Left cardiac atrium (tissue), 4 donors: ENCODE measurements around the gene DISC1. TPM values are rescaled to one million over a fixed set of nuclear protein-coding genes. Genes with fewer than 3 reads are reported as not detected.
"Not testable (repeated sequence)": the region's sequence is repeated elsewhere in the genome, so short reads cannot be mapped to it uniquely, and the experiment has no call there.

Experiments
- ATAC-seq, 2 donors: fragments of 200-7000 bp; cut with Tn5 transposase; one replicate each; pipeline ENCODE4 v1.9.1; 2020; ENCODE audit warnings: mild to moderate bottlenecking in 2 of 2, moderate library complexity in 2 of 2
- DNase-seq: peaks from one replicate; pipeline ENCODE4 v3.0.0-alpha.2; 2020
- intact Hi-C, 2 donors: fragments of 100-400 bp; cut with DNase I; formaldehyde crosslinking; loops; one replicate each; pipeline versions ENCODE4 v1.14.1 to v1.15.1; 2022 to 2023
- total RNA-seq, 2 donors: library from RNA; stranded (reverse); fragmentation: NEBNext Ultra II Directional; extraction: Animal tissue kit (Norgen Biotek cat#: 25700); gene quantifications; one replicate each; pipeline ENCODE4 v1.2.1, GENCODE V29; 2021
- donor health status: DM: no; HTN: yes; CAD: no.
- donor health status: DM: no; HTN: yes; CAD: no; lungs with severe emphysema.
- donor health status: DM: yes; HTN: yes; CAD: no.
- donor health status: Dilated cardiomyopathy.

The DISC1 gene
- total RNA-seq, 2 donors from 2014 or later = 5.0 to 5.4 TPM

DNA sequence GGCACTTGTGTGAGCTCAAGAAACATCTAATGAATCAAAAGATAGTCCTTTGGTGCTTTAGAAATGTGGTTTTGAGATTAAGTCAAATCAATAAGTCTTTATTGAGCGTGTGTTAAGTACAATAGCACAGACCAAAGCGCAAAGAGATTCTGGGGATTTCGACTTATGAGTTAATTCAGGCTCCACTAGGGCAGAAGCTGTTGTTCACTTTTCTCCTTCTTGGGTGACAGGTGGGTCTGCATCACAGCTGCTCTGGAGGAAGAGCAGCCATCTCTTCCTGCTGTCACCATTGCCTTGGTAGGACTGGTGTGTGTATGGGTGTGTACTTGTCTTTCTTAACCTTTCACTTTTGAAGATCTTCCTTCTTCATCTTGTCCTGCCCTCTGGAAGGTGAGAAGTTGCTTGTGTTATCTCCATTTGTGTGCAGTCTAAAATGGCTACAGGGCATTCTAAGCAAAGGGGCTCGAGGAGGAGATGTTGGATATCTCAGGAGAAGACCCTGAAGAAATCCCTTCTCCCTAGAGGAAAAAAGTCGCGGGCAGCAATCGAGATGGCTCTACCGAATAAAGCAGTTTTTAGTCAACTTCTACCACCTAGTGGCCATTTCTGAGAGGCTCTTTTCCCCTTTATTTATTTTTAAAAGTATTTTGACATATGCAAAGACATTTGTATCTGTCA lies 22.9 kb upstream of the DISC1 start:
- ATAC-seq = peak; percentile 67 to 74
- intact Hi-C loops = no loop called here

DNA sequence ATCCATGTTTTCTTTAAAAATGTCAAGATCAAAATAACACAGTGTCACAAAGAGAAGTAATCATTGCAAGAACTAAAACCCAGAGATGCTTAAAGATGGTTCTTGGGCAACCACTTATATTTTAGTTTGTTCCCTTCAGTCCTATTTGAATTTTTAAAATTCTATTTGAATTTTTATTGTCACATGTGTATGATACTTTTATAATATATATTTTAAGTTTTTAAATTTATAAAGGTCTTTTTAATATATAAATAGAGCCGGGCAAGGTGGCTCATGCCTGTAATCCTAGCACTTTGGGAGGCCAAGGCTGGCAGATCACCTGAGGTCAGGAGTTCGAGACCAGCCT lies 22.3 kb upstream of the DISC1 start:
- DNase-seq = no peak
- no peak for ATAC-seq
- intact Hi-C loops = no loop called here

More for the DNA sequence above, 22.9 kb upstream of the DISC1 start:
- DNase-seq = no peak

DNA sequence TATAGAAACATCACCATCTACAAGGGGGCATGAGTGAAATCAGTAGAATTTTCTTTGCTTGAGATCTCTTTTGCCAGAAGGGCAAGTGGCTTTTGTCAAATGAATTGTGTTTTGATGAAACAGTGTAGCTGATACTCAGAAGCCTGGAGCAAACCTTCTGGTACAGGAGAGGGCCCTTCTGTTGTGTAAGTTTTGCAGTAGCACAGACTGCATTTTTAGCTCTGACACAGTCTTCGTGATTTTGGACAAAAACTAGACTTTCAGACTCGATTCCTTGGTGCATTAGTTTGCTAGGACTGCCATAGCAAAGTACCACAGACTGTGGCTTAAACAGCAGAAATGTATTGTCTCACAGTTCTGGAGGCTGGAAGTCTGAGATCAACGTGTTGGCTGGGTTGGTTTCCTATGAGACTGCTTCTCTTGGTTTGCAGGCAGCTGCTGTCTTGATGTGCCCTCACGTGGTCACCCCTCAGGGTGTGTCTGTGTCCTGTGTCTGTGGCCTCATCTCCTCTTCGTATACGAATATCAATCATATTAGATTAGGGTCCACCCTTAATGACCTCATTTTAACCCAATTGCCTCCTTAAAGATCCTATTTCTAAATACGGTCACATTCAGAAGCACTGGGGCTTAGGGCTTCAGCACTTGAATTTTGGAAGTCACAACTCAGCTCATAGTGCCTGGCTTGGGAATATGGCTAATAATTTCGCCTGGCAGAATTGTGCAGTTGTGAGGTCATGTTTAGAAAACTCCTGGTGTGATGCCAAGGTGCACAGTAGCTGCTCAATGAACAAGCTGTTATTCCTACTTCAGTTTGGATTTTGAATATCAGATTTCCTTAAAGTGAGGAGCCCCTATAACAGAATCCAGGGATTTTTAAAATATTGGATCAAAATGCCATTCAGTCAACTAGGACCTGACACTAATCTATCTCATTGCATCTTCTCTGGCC lies 21.2 kb upstream of the DISC1 start:
- ATAC-seq (no peak), DNase-seq (no peak)
- intact Hi-C loops = no loop called here

DNA sequence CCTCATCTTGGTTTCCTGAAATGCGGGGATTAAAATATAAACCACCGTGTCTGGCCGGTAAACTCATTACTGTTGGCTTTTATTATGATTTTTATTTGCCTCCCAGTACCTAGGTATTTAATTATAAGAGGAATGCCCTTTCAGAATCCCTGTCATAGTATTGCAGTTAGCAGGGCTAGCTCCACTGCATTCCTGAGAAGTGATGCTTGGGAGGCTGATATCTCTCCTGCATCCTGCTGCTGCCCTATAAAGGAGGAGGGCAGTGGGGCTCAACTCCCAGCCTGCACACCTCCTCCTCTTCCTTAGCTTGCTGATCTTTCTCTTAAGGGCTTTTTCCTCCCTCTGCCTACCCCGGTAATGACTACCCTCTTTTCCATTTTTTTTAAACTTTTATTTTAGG lies 19.9 kb upstream of the DISC1 start:
- ATAC-seq = no peak
- no peak for DNase-seq
- intact Hi-C loops = no loop called here

DNA sequence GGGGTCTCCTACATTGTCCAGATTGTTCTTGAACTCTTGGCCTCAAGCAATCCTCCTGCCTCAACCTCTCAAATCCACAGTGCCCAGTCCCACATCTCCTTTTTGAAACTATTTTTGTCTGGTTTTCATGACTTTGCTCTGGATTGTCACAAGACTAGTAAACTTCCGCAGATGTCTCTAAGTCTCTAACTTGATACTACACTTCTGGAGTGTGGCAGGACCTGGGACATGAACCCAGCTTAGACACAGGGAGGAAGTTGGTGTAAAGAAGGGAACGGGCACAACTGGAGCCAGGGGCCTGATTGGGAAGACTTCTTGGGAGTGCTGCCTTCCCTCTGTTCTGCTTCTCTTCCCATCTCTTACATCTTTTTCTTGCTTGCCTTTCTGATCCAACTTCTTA lies 16.2 kb upstream of the DISC1 start:
- DNase-seq = no peak
- peak; percentile 47 to 53 for ATAC-seq
- intact Hi-C loops = no loop called here

DNA sequence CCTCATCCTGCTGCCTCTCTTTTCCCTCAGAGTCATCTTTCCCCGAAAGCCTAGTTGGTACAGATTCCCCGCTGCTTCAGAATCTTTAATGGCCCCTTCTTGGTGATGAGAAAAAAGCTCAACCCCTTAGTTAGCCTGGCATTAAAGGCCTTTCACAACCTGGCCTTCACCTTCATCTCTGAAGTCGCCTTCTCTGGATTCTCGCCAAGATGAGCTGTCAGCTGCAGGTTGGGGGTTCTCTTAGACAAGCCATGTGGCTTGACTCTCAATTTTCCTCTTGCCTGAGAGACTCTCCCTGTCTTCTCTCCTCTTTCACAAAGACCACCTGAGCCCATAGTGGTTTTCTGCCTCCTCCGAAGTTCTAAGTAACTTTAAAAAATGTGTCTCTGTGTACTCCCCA lies 15.5 kb upstream of the DISC1 start:
- ATAC-seq = no peak
- intact Hi-C loops = no loop called here
- DNase-seq = no peak

DNA sequence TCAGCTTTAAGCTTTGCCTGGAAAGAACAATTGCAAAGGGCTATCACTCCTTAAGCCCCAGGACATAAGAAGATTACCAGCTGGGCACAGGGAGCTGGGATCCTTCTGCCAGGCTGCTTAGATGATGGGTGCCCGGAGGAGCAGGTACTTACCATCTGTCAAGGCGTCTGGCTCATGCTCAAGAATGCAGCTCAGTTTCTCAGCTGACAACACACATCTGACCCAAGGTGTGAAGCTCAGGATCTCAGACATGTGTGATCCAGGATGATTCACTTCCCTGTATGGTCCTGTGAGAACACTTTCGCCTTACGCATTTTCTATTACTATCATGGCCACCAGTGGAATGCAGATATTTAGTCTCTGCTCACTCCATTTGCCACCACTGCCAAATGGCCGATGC lies 14.7 kb upstream of the DISC1 start:
- DNase-seq (no peak), ATAC-seq (no peak)
- intact Hi-C loops = no loop called here

DNA sequence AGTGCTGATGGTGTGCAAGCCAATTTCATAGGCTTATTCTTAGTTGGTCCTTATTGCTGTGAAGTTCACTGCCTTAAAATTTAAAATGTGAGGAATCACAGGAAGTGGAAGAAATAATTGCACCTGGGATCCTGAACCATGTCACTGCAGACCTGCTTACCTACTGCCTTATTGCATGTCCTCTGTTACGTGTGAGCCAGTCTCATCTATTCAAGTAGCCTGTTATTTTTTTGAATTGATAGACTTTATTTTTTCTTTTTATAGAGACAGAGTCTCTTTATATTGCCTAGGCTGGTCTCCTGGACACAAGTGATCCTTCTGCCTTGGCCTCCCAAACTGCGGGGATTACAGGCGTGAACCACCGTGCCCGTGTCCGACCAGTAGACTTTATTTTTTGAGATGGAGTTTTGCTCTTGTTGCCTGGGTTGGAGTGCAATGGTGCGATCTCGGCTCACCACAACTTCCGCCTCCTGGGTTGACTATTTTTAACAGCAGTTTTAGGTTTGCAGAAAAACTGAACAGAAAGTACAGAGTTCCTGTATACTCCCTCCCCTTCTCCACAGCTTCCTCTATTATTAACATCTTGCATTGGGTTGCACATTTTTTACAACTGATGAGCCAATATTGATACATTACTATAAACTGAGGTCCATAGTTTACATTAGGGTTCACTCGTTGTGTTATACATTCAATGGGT lies 14.0 kb upstream of the DISC1 start:
- no peak for DNase-seq
- intact Hi-C loops = no loop called here
- peak; percentile 70 to 75 for ATAC-seq

DNA sequence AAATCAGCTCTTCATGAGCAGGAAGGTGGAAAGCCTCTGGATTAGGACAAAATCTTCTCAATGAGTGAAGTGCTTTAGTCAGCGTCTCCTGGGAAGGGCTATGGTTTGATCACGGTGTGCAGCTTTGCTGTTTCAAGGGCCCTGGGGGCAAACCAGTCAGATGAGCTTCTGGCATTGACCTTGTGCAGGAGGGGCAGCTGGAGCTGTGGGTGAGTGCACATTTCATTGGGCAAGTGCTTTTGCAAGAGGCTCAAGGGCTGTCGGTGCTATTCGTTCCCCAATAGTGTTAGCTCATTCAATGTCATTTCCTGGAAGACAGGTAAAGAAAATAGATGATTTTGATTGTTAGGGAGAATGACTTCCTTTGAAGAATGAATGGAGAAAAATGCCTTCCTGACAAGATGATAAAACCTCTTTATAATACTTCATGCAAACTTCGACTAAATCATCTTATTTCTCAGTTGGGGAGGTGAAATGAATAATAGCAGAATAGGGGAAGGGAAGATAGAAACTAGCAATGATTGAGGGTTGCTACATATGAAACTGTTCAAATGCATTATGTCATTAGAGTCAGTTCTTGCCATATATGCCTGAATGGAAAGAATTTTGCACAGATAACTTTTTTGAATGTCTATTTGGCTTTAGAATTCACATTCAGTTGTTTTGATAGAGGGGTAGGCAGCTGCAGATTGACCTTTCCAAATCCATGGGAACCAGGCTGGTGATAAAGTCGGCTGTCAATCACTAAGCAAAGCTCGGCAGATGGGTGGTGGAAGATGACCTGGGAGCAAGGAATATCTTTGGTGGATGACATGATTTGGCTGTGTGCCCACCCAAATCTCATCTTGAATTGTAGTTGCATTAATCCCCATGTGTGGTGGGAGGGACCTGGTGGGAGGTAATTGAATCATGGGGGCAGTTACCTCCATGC lies 12.9 kb upstream of the DISC1 start:
- DNase-seq (no peak), ATAC-seq (no peak)
- intact Hi-C loops = no loop called here

DNA sequence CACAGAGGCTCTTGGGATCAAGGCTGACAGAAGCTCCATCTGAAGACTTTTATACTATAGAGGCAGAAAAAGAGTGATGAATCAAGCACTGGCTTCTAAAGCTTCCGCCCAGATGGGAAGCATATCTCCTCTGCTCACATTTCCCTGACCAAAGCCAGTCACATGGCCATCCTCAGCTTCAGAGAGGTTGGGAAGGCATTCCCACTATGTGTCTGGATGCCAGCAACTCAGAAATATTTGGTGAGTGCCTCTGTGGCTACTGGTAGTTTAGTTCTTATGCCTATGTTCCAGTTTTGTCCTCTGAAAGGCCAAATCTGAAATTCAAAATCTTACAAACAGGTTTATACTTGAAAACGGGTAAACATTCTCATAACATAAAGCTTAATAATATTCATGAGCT lies 9.9 kb upstream of the DISC1 start:
- intact Hi-C loops = no loop called here
- ATAC-seq (no peak), DNase-seq (no peak)

DNA sequence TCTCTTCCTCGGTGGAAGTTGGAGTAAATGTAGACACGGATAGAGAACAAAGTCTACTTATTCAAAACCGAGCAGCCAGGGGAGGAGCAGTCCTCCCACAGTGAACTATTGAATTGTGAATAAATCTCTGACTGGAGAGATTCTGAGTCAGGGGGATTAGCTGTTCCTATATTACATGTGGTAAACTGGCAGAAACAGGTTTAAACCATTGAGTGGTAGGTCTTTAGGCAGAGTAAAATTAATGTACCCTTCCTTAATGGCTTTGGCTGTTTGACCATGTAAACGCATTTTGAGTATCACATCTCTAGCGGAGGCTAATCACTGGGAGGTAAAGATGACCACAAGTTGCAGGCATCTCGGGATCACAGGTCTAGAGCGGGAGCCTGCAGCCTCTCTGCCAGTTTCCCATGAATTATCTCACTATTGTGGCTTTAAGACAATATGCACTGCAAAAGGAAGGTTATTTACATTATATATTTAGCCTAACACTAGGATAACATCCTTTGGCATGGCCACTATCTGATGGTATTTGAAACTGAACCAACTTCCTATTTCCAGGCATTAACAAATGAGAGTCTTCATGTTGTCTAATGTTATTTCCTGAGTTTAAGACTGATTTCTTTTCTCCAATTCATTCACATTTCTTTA lies 7.9 kb upstream of the DISC1 start:
- intact Hi-C loops = no loop called here
- no peak for ATAC-seq
- DNase-seq = no peak

DNA sequence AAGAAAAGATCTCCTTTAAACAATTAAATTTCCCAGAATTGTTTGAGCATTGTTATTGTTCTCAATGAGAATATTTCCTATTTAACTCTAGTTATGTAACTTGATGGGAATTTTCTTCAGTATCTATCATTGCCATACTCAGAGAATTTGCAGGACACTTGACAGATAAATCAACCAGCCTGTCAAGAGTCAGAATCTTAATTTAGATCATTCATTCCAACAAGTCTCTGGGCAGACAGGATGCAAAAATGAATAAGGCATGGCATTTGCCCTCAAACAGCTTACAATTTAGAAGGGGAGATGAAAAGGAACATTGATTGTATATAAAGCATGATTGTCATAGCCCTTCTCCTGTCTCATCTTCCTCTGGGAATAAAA lies 7.3 kb upstream of the DISC1 start:
- intact Hi-C loops = no loop called here
- DNase-seq (no peak), ATAC-seq (no peak)

DNA sequence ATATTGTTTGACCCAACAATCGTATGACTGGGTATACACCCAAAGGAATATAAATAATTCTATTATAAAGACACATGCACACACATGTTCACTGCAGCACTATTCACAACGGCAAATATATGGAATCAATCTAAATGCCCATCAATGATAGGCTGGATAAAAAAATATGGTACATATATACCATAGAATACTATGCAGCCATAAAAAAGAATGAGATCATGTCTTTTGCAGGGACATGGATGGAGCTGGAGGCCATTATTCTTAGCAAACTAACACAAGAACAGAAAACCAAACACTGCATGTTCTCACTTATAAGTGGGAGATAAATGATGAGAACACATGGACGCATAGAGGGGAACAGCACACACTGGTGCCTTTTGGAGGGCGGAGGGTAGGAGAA lies 1.5 kb upstream of the DISC1 start:
- DNase-seq, ATAC-seq: not testable (repeated sequence)
- intact Hi-C loops = loop anchor here in 1 of 2 donors (10.0 kb wide), 1 partner anchor 180 kb away; no protein-coding TSS in a partner anchor

DNA sequence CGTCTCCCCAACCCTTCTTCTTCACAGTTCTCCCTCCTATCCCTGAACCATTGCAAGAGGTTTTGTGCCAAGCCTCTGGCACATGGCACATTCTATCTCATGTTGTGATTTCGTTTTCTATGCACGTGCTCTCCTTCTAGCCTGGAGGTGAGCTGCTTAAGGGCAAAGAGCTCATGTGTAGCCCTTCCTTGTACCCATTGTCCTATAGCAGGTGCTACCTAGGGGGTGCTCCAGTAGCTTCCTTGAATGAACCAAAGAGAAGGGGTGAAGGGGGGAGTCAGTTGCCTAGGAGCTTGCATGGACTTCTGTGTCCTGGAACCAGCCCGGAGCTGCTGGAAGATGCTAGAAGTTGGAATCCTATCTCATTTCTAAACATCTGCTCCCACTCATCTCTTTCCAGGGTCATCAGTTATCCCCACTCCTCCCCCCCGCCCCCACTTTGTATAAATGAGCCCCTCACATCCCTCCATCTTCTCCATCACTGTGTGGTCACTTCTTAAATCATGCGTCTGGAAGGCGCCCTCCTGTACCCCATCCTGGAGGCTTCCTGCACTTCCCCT lies 535 bp upstream of the DISC1 start:
- DNase-seq (no peak), ATAC-seq (no peak)
- intact Hi-C loops = loop anchor here in 1 of 2 donors (10.0 kb wide), 1 partner anchor 179 kb away; no protein-coding TSS in a partner anchor

DNA sequence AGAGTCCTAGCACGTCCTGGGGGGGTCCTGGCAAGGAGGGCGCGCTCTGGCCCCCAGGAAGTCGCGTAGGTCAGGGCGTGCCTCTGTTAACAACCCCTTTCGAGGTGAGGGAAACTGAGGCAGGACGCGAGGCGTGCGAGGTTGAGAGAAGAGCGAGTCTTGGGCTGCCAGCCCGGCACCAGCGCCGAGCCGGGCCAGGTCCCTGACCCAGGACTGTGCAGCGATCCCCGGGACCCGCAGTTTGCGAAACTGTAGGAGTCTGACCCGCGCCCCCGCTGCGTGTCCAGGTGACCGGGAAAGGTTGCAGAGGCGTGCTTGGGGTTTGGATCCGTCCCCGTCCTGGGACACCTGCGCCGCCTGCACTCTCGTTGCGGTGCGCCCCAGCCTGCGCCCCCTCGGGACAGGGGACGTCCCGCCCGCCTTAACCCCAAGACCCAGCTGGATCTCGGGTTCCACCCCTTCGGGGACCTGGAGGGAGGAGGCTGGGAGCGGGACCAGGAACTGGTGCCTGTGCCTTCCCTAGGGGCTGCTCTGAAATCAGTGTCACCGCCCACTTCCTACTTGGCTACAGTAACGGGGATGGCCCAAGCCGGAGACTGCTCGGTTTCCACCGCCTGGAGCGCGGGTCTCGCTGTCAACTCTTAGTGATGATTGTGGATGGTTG lies 493 bp downstream of the DISC1 start:
- ATAC-seq = peak; percentile 88 to 90
- peak; percentile 82 for DNase-seq
- intact Hi-C loops = loop anchor here in 1 of 2 donors (10.0 kb wide), 1 partner anchor 178 kb away; no protein-coding TSS in a partner anchor

DNA sequence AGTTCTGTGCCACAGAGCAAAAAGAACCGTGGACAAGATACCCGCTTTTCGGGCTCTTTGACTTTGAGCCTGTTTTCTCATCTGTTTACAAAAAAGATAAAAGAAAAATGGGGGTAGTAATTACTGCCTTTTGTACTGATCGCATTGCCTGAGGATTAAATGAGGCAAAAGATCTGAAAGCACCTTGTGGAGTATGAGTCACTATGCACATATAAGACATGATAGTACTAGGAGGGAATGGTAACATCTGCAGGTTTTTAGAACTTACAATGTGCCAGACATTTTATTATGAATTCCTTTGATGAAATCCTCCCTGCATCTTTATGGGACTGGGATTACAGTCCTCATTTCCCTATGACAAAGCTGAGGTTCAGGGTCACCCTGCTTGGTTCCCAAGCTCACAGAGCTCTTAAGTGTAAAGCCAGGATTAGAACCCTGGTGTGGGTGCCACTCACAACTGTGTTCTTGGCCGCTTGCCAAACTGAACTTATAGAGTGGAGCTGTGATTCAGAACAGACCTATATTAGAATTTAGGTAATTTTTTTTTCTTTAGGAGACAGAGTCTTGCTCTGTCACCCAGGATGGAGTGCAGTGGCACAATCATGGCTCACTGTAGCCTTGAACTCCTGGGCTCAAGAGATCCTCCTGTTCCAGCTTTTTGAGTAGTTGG lies 1.8 kb downstream of the DISC1 start:
- intact Hi-C loops = loop anchor here in 1 of 2 donors (10.0 kb wide), 1 partner anchor 176 kb away; no protein-coding TSS in a partner anchor
- ATAC-seq = no peak
- no peak for DNase-seq

DNA sequence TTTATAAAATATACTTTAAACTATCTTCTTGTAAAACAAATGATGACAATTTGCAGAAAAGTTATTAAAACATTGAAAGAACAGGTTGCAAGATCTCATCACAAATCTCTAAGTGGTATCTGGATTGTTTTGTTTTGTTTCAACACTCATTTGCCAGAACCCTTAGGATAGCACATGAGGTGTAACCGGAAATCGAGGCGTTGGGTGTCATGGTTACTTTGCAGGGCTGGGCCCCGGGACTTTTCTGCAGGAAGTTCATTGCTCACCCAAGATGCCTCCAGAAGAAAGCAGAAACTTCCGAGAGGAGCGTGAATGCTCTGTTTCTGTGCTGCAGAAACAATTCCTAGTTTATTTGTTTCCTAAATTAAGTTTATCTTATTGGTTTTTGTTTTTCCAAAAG lies 2.5 kb downstream of the DISC1 start:
- intact Hi-C loops = loop anchor here in 1 of 2 donors (10.0 kb wide), 1 partner anchor 176 kb away; no protein-coding TSS in a partner anchor
- no peak for ATAC-seq

More for the DNA sequence above, 2.5 kb downstream of the DISC1 start:
- peak; percentile 62 for DNase-seq
